ENCODE data around the gene ACSS3.

- TF ChIP-seq EZH2 (IDR thresholded peaks at IDR 0.05; ENCODE audit: borderline replicate concordance, low read depth, low read length, severe bottlenecking) (no peak), CTCF (IDR thresholded peaks at IDR 0.05; ENCODE audit: extremely low read depth in 1 of 2, insufficient read depth in 1 of 2, low read depth in 1 of 2, low read length in 2 of 2) (no peak), POLR2AphosphoS5 (IDR thresholded peaks at IDR 0.05; ENCODE audit: insufficient read depth, low read depth, low read length) (no peak), JUN (IDR thresholded peaks at IDR 0.05; ENCODE audit: borderline replicate concordance, insufficient read depth, insufficient read length, low read depth) (no peak), POLR2A (IDR thresholded peaks at IDR 0.05; ENCODE audit: low read depth, low read length) (no peak)
- TF ChIP-seq, protein P1, sequence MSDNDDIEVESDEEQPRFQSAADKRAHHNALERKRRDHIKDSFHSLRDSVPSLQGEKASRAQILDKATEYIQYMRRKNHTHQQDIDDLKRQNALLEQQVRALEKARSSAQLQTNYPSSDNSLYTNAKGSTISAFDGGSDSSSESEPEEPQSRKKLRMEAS (IDR thresholded peaks at IDR 0.05; ENCODE audit: insufficient read depth, insufficient read length): no peak
These were observed 33.7 kb upstream of the ACSS3 start for GRCh38 chr12:81043979-81044740.

Measured in endothelial cell of umbilical vein (primary cell).